IPS-15b (cell line): ENCODE results near the gene YDJC.
"Not testable (repeated sequence)": the region's sequence is repeated elsewhere in the genome, so short reads cannot be mapped to it uniquely, and the experiment has no call there.

Experiments
- H3K27me3 ChIP-seq: one replicate; pipeline ENCODE4 v1.6.1; 2013; ENCODE audit warnings: low read length; ENCODE audit not compliant: control insufficient read depth, insufficient read depth
- H3K36me3 ChIP-seq: one replicate; pipeline ENCODE4 v1.6.1; 2013; ENCODE audit warnings: low read length; ENCODE audit not compliant: control insufficient read depth, insufficient read depth
- H3K4me1 ChIP-seq: one replicate; pipeline ENCODE4 v1.6.1; 2013; ENCODE audit warnings: mild to moderate bottlenecking, low read length; ENCODE audit not compliant: control insufficient read depth, insufficient read depth
- H3K4me3 ChIP-seq: one replicate; pipeline ENCODE4 v1.5.1; 2013; ENCODE audit warnings: low read depth, low read length
- H3K9ac ChIP-seq: one replicate; pipeline ENCODE4 v1.6.1; 2013; ENCODE audit warnings: low read depth, mild to moderate bottlenecking, low read length
- H3K9me3 ChIP-seq: one replicate; pipeline ENCODE4 v1.6.1; 2013; ENCODE audit warnings: mild to moderate bottlenecking, low read length; ENCODE audit not compliant: control insufficient read depth, insufficient read depth

The YDJC gene

GRCh38 chr22:21629255-21630149 lies at the start of gene YDJC:
Gene YDJC (minus strand): TSS chr22:21630022. CDS start chr22:21630014, 8 bp downstream.
- H3K27me3 ChIP-seq, result peaks cover 6% of the 10 kb centered on the region
- peak within 1 kb of the TSS; percentile 90 for H3K4me3 ChIP-seq
- no peaks in the 10 kb centered on the region for H3K4me1 ChIP-seq
- H3K9me3 ChIP-seq, result no peaks in the 10 kb centered on the region
- peak within 1 kb of the TSS; percentile 85 for H3K9ac ChIP-seq
- H3K36me3 ChIP-seq, result peaks cover 12% of the 10 kb centered on the region

GRCh38 chr22:21679383-21679782 lies 49.6 kb upstream of the YDJC start:
- no peaks in the 10 kb centered on the region for H3K27me3 ChIP-seq
- no peak overlapping the region for H3K4me3 ChIP-seq
- H3K4me1 ChIP-seq, result no peaks in the 10 kb centered on the region
- H3K36me3 ChIP-seq, result peaks cover 33% of the 10 kb centered on the region
- no peaks in the 10 kb centered on the region for H3K9me3 ChIP-seq
- H3K9ac ChIP-seq, result no peak overlapping the region

- peaks cover 37% of the 10 kb centered on the region for H3K36me3 ChIP-seq
- not testable (repeated sequence) for H3K27me3 ChIP-seq, H3K4me3 ChIP-seq, H3K9me3 ChIP-seq, H3K9ac ChIP-seq, H3K4me1 ChIP-seq
Observed at GRCh38 chr22:21678842-21679241, 49.0 kb upstream of the YDJC start.

DNA sequence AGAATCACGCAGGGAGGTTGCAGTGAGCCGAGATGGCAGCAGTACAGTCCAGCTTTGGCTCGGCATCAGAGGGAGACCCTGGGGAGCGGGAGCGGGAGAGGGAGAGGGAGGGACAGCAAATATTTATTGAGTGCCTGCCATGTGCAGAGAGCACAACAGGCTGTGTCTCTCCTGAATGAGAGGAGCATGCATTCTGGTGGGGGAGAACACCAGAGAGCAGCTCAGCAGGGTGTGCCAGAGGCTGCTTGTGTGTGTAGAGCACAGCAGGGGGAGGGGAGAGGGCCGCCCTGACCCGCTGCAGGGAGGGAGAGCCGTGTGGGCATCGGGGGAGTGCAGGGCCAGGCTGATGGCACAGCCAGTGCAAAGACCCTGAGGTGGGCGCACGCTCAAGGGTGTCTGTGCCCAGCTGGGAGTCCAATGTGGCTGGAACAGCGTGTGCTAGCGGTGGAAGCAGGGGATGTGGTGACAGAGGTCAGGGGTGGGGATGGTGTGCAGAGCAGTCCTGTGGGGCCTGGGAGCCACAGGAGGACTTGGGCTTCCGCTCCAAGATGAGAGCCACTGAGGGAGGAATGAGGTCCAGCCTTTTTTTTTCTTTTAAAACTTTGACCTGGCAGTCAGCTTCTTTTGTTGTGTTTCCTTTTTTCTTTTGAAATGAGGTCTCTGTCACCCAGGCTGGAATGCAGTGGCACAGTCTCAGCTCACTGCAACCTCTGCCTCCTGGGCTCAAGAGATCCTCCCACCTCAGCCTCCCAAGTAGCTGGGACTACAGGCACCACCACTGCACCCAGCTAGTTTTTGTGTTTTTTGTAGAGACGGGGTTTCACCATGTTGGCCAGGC lies 48.0 kb upstream of the YDJC start:
- H3K9ac ChIP-seq, result no peak overlapping the region
- H3K27me3 ChIP-seq, result no peaks in the 10 kb centered on the region
- H3K4me3 ChIP-seq, result no peak overlapping the region
- no peaks in the 10 kb centered on the region for H3K9me3 ChIP-seq
- no peaks in the 10 kb centered on the region for H3K4me1 ChIP-seq
- peaks cover 36% of the 10 kb centered on the region for H3K36me3 ChIP-seq

GRCh38 chr22:21674638-21675245 lies 44.9 kb upstream of the YDJC start:
- Histone ChIP-seq H3K4me3 (no peak overlapping the region), H3K36me3 (peaks cover 36% of the 10 kb centered on the region), H3K9me3 (no peaks in the 10 kb centered on the region), H3K9ac (no peak overlapping the region), H3K4me1 (no peaks in the 10 kb centered on the region), H3K27me3 (no peaks in the 10 kb centered on the region)

GRCh38 chr22:21673534-21674321 lies 43.9 kb upstream of the YDJC start:
- Histone ChIP-seq H3K9me3 (no peaks in the 10 kb centered on the region), H3K36me3 (peaks cover 36% of the 10 kb centered on the region), H3K9ac (no peak overlapping the region)

DNA sequence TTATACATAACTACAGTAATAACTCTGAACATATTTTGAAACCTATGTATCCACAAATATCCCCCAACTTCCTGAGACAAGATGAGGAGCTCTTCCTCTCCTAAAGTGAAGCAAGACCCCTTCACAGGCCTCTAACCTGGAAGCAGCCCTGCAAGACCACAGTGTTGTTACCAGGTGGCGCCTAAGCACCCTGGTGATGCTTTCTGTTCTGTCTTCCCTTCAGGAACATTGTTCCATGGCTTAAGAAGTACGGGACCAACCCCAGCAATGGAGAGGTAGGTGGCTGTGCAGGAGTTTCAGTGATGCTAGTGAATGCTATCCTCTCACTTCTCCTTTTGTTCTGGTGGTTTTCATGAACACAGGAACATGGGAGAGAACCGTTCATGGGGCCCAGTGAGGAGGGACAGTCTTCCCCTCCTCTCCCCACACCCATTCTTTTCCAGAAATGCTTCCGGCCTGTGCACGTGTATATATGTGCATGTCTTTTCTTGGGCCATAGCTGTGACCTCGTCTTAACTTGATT lies 42.3 kb upstream of the YDJC start:
- H3K36me3 ChIP-seq, result peaks cover 33% of the 10 kb centered on the region

More at GRCh38 chr22:21673534-21674321, 43.9 kb upstream of the YDJC start:
- no peaks in the 10 kb centered on the region for H3K4me1 ChIP-seq
- no peak overlapping the region for H3K4me3 ChIP-seq
- H3K27me3 ChIP-seq, result no peaks in the 10 kb centered on the region

GRCh38 chr22:21669026-21669425 lies 39.2 kb upstream of the YDJC start:
- Histone ChIP-seq H3K4me3 (no peak overlapping the region), H3K27me3 (peaks cover 2% of the 10 kb centered on the region), H3K4me1 (no peaks in the 10 kb centered on the region), H3K36me3 (peaks cover 17% of the 10 kb centered on the region), H3K9me3 (no peaks in the 10 kb centered on the region), H3K9ac (no peak overlapping the region)

More for the DNA sequence above, 42.3 kb upstream of the YDJC start:
- Histone ChIP-seq H3K9me3 (no peaks in the 10 kb centered on the region), H3K27me3 (no peaks in the 10 kb centered on the region), H3K4me3 (no peak overlapping the region), H3K9ac (no peak overlapping the region), H3K4me1 (no peaks in the 10 kb centered on the region)

- H3K9me3 ChIP-seq, result no peaks in the 10 kb centered on the region
- peaks cover 6% of the 10 kb centered on the region for H3K36me3 ChIP-seq
- H3K4me3 ChIP-seq, result peak overlapping the region; percentile 94
- H3K4me1 ChIP-seq, result no peaks in the 10 kb centered on the region
- H3K9ac ChIP-seq, result no peak overlapping the region
- peaks cover 4% of the 10 kb centered on the region for H3K27me3 ChIP-seq
Observed at GRCh38 chr22:21666786-21667185, 37.0 kb upstream of the YDJC start.

GRCh38 chr22:21665047-21665851 lies 35.4 kb upstream of the YDJC start:
- Histone ChIP-seq H3K27me3 (peaks cover 7% of the 10 kb centered on the region), H3K9ac (no peak overlapping the region), H3K4me3 (peak overlapping the region; percentile 94), H3K9me3 (no peaks in the 10 kb centered on the region), H3K4me1 (no peaks in the 10 kb centered on the region), H3K36me3 (no peaks in the 10 kb centered on the region)
